ENCODE measurements around the gene PHOX2A.

The PHOX2A gene

GRCh38 chr11:72260574-72260973 lies 16.6 kb upstream of the PHOX2A start:
- DNase-seq (ENCODE audit: insufficient read length, low spot score), result no peak
- no peak for TF ChIP-seq CTCF (IDR thresholded peaks at IDR 0.05; ENCODE audit: insufficient read depth, missing control alignments)
- no peak for FAIRE-seq

- no peak for FAIRE-seq
- no peak for TF ChIP-seq CTCF (IDR thresholded peaks at IDR 0.05; ENCODE audit: insufficient read depth, missing control alignments)
- no peak for DNase-seq (ENCODE audit: insufficient read length, low spot score)
Observed at GRCh38 chr11:72259490-72259889, 15.5 kb upstream of the PHOX2A start.

GRCh38 chr11:72257570-72257969 lies 13.6 kb upstream of the PHOX2A start:
- FAIRE-seq (no peak), DNase-seq (ENCODE audit: insufficient read length, low spot score) (no peak)
- TF ChIP-seq CTCF (IDR thresholded peaks at IDR 0.05; ENCODE audit: insufficient read depth, missing control alignments), result no peak

- FAIRE-seq (no peak), DNase-seq (ENCODE audit: insufficient read length, low spot score) (no peak)
- TF ChIP-seq CTCF (IDR thresholded peaks at IDR 0.05; ENCODE audit: insufficient read depth, missing control alignments), result no peak
Observed at GRCh38 chr11:72254299-72254993, 10.5 kb upstream of the PHOX2A start.

GRCh38 chr11:72253392-72253791 lies 9.4 kb upstream of the PHOX2A start:
- TF ChIP-seq CTCF (IDR thresholded peaks at IDR 0.05; ENCODE audit: insufficient read depth, missing control alignments), result no peak
- DNase-seq (ENCODE audit: insufficient read length, low spot score), result no peak
- no peak for FAIRE-seq

- no peak for TF ChIP-seq CTCF (IDR thresholded peaks at IDR 0.05; ENCODE audit: insufficient read depth, missing control alignments)
- no peak for DNase-seq (ENCODE audit: insufficient read length, low spot score)
- FAIRE-seq, result no peak
Observed at GRCh38 chr11:72251614-72252013, 7.6 kb upstream of the PHOX2A start.

- no peak for TF ChIP-seq CTCF (IDR thresholded peaks at IDR 0.05; ENCODE audit: insufficient read depth, missing control alignments)
- FAIRE-seq (no peak), DNase-seq (ENCODE audit: insufficient read length, low spot score) (no peak)
Observed at GRCh38 chr11:72250661-72251464, 6.9 kb upstream of the PHOX2A start.

Measured in D721Med (cell line).